ENCODE data around the gene DUSP28. TPM values are rescaled to one million over a fixed set of nuclear protein-coding genes. Genes with fewer than 3 reads are reported as not detected.

Gene DUSP28
- total and polyA plus RNA-seq, 10 of the 15 experiments (the other 5 are each of a cell fraction or from before 2014, with no cell fraction given): 2.5 to 12.5 (median 6.4) TPM

- Histone ChIP-seq H3K4me3 (peak overlapping the region; percentile 66; the same call in 1 of the 2 replicates), H3K4me1 (ENCODE audit: control insufficient read depth, insufficient read depth, low read length) (peaks cover 33% of the 10 kb centered on the region), H3K9ac (ENCODE audit: control insufficient read depth, insufficient read depth, low read length) (no peak overlapping the region), H3K9me3 (replicated peaks; ENCODE audit: control insufficient read depth, insufficient read depth, low read length) (no peaks in the 10 kb centered on the region; the same call in 2 of the 3 replicates), H4K20me1 (ENCODE audit: control insufficient read depth, insufficient read depth) (no peaks in the 10 kb centered on the region), H3K27ac (ENCODE audit: control insufficient read depth, insufficient read depth) (no peak overlapping the region), H3K27me3 (replicated peaks in 1 of 2; ENCODE audit: control insufficient read depth in 2 of 2, insufficient read depth in 2 of 2, low read length in 1 of 2) (no peaks in the 10 kb centered on the region), H3K4me2 (ENCODE audit: control insufficient read depth, insufficient read depth) (peak overlapping the region; percentile 99), H2AFZ (ENCODE audit: control insufficient read depth, low read depth, low read length) (no peak overlapping the region), H3K36me3 (ENCODE audit: control insufficient read depth in 2 of 2, insufficient read depth in 2 of 2, low read length in 1 of 2) (peaks cover 0 to 10% of the 10 kb centered on the region in 2 experiments; a peak in 2 of 4 replicates), H3K79me2 (ENCODE audit: control insufficient read depth, insufficient read depth, low read length) (peaks cover 35% of the 10 kb centered on the region)
- no TSS peak for BruUV-seq (replicated peaks)
- SMC1A ChIA-PET (ENCODE audit: uncharacterized antibody, unreplicated experiment): interaction anchor here (0.7 to 12.1 kb wide), 4 partner anchors 11 to 43 kb away, joined by 3 to 124 read pairs (median 3); partner anchors contain the start of genes CAPN10 and RNPEPL1
- WGBS (ENCODE audit: insufficient coverage, insufficient replicate concordance, low lambda C conversion rate, missing lambda C conversion rate): 58% methylated on average over 32 of the region's 51 CpGs
- no peak for FAIRE-seq
- intact Hi-C loops (cut with micrococcal nuclease; ENCODE audit: unreplicated experiment) (no loop called here), in situ Hi-C loops (cut with MboI) (no loop called here)
- CTCF ChIA-PET: interaction anchor here (1.3 to 7.9 kb wide), 5 partner anchors 9 to 494 kb away, joined by 3 to 45 read pairs (median 14); partner anchors contain the start of gene CAPN10
- TF ChIP-seq JUNB (IDR thresholded peaks at IDR 0.05): no peak
- TF ChIP-seq ELK1 (IDR thresholded peaks at IDR 0.05; ENCODE audit: low read depth, low read length): no peak
- TF ChIP-seq E2F8 (IDR thresholded peaks at IDR 0.05; ENCODE audit: low read depth, partially characterized antibody): no peak
- RAD21 ChIA-PET (ENCODE audit: unreplicated experiment): interaction anchor here (1.5 to 11.7 kb wide), 3 partner anchors 8 to 43 kb away, joined by 5 to 206 read pairs (median 6); partner anchors contain the start of gene CAPN10
- POLR2A ChIA-PET: interaction anchor here (1.0 to 2.7 kb wide), 2 partner anchors 8 to 28 kb away, joined by 3 to 8 read pairs; no protein-coding TSS in a partner anchor
- no peak for DNase-seq (ENCODE audit: low read depth, low spot score)
- ATAC-seq: no peak
Measured at GRCh38 chr2:240557101-240557751, 2.9 kb upstream of the DUSP28 start.
